Measurements from ENCODE around the gene KCNG2. TPM values are rescaled to one million over a fixed set of nuclear protein-coding genes. Genes with fewer than 3 reads are reported as not detected.

KCNG2 gene
- total RNA-seq, 1 donor from 2014 or later = not detected

DNA sequence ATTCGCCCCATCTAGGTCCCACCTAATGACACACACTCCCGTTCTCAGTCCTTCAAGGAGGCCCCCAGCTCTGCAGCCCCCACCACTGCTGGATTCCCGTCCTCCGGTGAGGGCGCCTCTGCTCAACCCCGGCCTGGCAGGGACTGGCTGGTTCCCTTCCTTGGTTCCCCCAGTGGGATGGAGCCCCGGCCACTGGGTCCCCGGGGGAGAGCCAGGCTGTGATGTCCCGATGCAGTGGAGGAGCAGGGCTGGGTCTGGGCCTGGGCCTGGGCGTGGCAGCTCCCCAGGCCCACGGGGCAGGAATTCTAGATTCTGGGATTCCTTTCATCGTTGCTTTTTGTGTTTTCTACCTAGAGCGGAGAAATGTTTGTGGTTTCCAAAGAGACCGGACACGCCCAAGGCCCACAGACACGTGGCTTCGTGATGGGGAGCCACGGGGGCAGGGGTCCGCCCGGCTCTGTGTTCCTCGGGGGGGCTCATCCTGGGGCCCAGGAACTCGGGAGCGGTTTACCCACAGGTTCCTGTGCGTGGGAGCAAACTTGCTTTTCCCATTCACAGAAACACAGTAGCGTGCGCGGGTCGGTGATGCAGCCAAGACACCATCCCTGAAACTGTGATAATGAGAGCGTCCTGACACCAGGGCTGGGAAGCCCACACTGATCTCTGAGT, 86.7 kb downstream of the KCNG2 start:
- DNase-seq (no peak), ATAC-seq (ENCODE audit: low read depth) (no peak)
- H3K4me1 Mint-ChIP-seq = no peaks in the 10 kb centered on the region
- H3K36me3 Mint-ChIP-seq (ENCODE audit: low read depth) = no peaks in the 10 kb centered on the region
- peaks cover 7% of the 10 kb centered on the region for H3K9me3 Mint-ChIP-seq
- H3K4me3 Mint-ChIP-seq = no peak overlapping the region
- ChIA-PET CTCF (no interaction called here), POLR2A (no interaction called here)
- intact Hi-C loops (cut with micrococcal nuclease) = no loop called here
- no peak overlapping the region for H3K27ac Mint-ChIP-seq
- H3K27me3 Mint-ChIP-seq = no peaks in the 10 kb centered on the region
- TF ChIP-seq, protein P1, sequence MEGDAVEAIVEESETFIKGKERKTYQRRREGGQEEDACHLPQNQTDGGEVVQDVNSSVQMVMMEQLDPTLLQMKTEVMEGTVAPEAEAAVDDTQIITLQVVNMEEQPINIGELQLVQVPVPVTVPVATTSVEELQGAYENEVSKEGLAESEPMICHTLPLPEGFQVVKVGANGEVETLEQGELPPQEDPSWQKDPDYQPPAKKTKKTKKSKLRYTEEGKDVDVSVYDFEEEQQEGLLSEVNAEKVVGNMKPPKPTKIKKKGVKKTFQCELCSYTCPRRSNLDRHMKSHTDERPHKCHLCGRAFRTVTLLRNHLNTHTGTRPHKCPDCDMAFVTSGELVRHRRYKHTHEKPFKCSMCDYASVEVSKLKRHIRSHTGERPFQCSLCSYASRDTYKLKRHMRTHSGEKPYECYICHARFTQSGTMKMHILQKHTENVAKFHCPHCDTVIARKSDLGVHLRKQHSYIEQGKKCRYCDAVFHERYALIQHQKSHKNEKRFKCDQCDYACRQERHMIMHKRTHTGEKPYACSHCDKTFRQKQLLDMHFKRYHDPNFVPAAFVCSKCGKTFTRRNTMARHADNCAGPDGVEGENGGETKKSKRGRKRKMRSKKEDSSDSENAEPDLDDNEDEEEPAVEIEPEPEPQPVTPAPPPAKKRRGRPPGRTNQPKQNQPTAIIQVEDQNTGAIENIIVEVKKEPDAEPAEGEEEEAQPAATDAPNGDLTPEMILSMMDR (IDR thresholded peaks at IDR 0.05) = no peak

DNA sequence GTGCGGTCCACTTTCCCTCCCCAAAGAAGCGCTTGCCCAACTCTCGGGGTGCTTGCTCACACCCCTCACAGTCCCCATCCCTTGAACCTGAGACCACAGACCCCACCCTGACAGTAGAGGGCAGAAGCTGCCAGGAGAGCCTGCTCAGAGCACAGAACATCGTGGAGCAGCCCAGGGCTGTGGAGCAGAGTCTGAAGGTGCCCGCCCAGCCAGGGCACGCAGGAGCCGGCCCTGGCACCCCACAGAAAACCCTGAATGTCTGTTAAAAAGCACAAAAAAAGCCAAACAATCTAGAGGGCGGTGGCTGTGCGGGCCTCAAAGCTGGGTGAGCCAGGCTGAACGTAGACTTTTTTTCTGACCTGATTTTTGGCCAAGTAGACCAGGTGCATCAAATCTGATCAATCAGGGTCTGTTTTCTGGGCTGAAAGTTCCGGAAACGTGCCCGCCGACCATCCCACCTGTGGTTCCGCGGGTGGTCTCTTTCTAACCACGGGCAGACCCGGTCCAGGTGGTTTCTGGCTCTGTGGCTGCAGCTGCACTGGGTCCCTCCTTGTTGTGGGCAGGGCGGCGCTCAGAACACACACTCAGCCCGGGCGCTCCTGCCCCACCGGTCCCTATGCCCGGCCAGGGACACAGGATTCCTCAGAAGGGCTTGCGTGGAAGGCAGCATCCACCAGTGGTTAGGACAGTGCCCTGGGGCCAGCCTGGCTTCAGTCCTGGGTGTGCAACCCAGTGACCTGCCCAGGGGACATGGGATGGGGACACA, 87.4 kb downstream of the KCNG2 start:
- no peak overlapping the region for H3K27ac Mint-ChIP-seq
- POLR2A ChIA-PET = no interaction called here

DNA sequence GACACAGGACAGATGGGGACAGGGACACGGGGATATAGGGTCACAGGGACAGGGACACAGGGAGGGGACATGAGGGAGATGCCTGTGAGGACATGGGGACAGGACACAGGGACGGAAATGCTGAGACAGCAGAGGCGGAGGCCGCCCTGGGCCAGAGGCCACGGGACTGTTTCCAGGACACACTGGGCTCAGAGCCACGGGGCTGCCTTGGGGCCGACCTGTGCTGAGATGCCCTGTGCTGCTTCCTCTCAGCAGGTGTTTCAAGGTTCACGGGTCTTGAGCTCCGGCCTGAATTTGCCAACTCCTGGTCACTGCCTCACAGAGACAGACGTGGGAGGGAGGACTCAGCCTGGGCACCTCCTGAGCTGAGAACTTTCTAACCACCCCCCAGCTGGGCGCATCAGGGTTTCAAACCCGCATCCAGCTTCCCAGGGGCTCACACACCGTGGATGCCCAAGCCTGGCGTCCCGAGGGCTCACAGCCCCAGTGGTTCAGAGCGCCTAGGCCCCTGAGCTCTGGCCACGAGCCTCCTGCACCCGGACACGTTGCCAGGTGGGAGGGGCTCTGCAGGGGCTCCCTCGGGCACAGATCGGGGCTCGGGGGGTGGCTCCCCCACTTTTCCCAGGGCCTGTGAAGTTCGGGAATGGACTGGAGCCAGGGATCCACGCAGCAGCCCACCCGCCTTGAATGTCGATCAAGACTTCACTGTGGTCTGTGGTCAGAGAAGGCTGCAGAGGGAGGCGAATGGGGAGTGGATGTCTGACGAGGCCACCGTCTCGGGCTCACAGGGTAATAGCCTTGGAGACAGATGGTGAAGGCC, 89.7 kb downstream of the KCNG2 start:
- ATAC-seq (ENCODE audit: low read depth) (no peak), DNase-seq (no peak)
- ChIA-PET CTCF (no interaction called here), POLR2A (no interaction called here)
- TF ChIP-seq, protein P1 (IDR thresholded peaks at IDR 0.05) = no peak
- Mint-ChIP-seq H3K27ac (no peak overlapping the region), H3K9me3 (peaks cover 28% of the 10 kb centered on the region), H3K36me3 (ENCODE audit: low read depth) (no peaks in the 10 kb centered on the region), H3K4me1 (no peaks in the 10 kb centered on the region), H3K4me3 (no peak overlapping the region), H3K27me3 (no peaks in the 10 kb centered on the region)
- intact Hi-C loops (cut with micrococcal nuclease) = no loop called here

More for the DNA sequence above, 87.4 kb downstream of the KCNG2 start:
- intact Hi-C loops (cut with micrococcal nuclease) = no loop called here
- ATAC-seq (ENCODE audit: low read depth) (no peak), DNase-seq (no peak)
- no peak overlapping the region for H3K4me3 Mint-ChIP-seq
- CTCF ChIA-PET = no interaction called here
- no peaks in the 10 kb centered on the region for H3K27me3 Mint-ChIP-seq
- TF ChIP-seq, protein P1 (IDR thresholded peaks at IDR 0.05) = no peak
- peaks cover 12% of the 10 kb centered on the region for H3K9me3 Mint-ChIP-seq
- H3K36me3 Mint-ChIP-seq (ENCODE audit: low read depth) = no peaks in the 10 kb centered on the region
- no peaks in the 10 kb centered on the region for H3K4me1 Mint-ChIP-seq

DNA sequence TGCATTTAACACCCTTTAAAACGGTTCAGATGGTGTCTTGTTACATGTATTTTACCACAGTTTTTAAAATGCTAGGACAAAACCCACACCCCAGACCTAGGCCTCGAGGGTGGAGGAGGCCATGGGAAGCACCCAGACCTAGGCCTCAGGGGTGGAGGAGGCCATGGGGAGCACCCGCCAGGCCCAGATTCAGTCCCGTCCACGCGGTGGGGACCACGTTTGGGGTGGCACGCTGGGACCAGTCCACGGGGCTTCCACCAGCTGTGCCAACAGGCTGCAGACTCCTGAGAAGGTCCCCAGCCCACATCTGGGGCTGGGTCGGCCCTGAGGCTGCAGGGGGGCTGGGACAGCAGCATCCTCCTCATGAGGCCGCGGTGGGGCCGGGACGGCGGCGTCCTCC, 90.3 kb downstream of the KCNG2 start:
- H3K36me3 Mint-ChIP-seq (ENCODE audit: low read depth) = no peaks in the 10 kb centered on the region
- no peaks in the 10 kb centered on the region for H3K27me3 Mint-ChIP-seq
- TF ChIP-seq, protein P1 (IDR thresholded peaks at IDR 0.05) = no peak
- ATAC-seq (ENCODE audit: low read depth) (no peak), DNase-seq (no peak)
- ChIA-PET POLR2A (interaction anchor here (0.6 kb wide), 1 partner anchor 16 kb away, joined by 3 read pairs; no protein-coding TSS in a partner anchor), CTCF (no interaction called here)
- H3K4me1 Mint-ChIP-seq = no peaks in the 10 kb centered on the region
- H3K9me3 Mint-ChIP-seq = peaks cover 34% of the 10 kb centered on the region
- no peak overlapping the region for H3K27ac Mint-ChIP-seq
- intact Hi-C loops (cut with micrococcal nuclease) = no loop called here
- H3K4me3 Mint-ChIP-seq = no peak overlapping the region

DNA sequence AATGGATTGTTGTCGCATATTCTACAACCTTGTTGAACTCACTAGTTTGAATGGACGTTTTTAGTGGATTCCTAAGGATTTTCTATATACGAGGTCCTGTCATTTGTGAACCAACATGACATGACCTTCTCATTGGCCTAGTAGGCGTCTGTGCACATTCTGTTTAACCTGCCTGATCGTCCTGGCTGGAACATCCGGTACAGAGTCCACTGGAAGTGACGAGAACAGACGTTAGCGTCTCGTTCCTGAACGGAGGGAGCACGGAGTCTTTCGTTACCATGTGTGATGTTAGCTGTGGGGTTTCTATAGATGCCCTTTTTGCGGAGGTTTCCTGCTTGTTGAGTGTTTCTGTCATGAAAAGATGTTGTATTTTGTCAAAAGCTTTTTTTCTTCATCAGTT, 91.8 kb downstream of the KCNG2 start:
- intact Hi-C loops (cut with micrococcal nuclease) = no loop called here
- ChIA-PET CTCF (no interaction called here), POLR2A (no interaction called here)
- Mint-ChIP-seq H3K4me3 (no peak overlapping the region), H3K27me3 (no peaks in the 10 kb centered on the region), H3K27ac (no peak overlapping the region), H3K4me1 (no peaks in the 10 kb centered on the region), H3K9me3 (peaks cover 48% of the 10 kb centered on the region), H3K36me3 (ENCODE audit: low read depth) (no peaks in the 10 kb centered on the region)
- ATAC-seq (ENCODE audit: low read depth) = no peak
- TF ChIP-seq, protein P1 (IDR thresholded peaks at IDR 0.05) = no peak
- no peak for DNase-seq
